C1 segment of cervical spinal cord (tissue), 14 donors: ENCODE results near the gene PTCHD1.
A peak's percentile ranks its signal among the peaks of the same experiment; 100 is the strongest.

Experiments
- DNase-seq, 14 donors: peaks; one replicate each; lab custom pipeline; 2025; lab: John Stamatoyannopoulos, UW

The PTCHD1 gene

DNA sequence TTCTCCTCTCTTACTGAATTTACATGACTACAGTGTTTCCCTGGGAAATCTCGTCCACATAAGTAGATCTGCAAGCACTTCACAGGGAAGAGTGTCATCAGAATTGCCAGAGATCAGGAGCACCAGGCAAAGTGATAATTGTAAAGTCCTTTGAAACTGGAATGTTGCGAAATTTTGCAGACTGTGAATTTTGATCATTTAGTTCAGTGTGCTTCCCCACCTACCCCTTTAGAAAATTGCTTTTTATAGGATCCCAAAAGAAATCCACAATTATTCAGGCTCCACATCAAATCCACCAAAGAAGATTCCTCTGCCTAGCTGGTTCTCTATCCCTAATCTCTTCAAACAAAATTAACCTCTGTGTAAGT, 10.2 kb downstream of the PTCHD1 start:
- DNase-seq: no peak

GRCh38 chrX:23356189-23356588, 21.5 kb downstream of the PTCHD1 start:
- no peak for DNase-seq

DNA sequence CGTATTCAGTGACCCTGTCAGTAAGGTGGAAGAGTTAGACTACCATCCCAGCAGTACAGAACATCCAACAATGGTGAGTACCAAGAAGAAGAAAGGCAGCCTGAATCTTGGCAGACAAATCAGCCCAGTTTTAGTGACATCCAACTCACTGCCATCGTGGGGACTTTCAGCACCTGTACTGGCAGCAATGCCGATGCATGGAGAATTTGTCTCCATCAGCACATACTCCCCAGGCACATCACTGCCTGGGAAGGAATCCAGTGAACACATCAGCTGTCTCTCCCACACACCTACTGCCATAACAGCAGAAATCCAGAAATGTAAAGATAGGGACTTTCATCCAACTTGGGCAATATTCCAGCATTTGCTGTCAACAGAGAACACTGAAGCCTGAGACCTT, 29.8 kb downstream of the PTCHD1 start:
- no peak for DNase-seq

DNA sequence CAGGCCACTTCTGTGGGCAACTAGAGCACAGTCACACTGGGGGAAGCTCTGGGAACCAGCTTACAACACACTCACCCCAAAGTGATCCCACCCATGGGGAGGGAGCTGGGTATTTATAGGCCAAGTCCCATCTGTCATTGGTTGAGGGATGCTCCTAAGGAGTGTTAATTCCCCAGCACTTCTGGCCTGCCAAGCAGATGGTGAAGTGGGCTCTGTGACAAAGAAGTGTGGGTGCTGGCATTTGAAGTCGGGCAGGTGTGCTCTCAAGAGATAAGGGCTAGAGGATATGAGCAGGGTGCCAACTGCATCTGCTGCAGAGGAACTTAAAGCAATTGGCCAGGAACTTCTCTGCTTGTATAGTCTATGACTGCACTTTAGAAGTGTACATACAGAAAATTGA, 30.9 kb downstream of the PTCHD1 start:
- DNase-seq: peak in 1 of 14 donors; percentile 63

- DNase-seq: no peak
These were observed 32.3 kb downstream of the PTCHD1 start for GRCh38 chrX:23366914-23367313.

GRCh38 chrX:23369027-23369426, 34.4 kb downstream of the PTCHD1 start:
- no peak for DNase-seq

DNA sequence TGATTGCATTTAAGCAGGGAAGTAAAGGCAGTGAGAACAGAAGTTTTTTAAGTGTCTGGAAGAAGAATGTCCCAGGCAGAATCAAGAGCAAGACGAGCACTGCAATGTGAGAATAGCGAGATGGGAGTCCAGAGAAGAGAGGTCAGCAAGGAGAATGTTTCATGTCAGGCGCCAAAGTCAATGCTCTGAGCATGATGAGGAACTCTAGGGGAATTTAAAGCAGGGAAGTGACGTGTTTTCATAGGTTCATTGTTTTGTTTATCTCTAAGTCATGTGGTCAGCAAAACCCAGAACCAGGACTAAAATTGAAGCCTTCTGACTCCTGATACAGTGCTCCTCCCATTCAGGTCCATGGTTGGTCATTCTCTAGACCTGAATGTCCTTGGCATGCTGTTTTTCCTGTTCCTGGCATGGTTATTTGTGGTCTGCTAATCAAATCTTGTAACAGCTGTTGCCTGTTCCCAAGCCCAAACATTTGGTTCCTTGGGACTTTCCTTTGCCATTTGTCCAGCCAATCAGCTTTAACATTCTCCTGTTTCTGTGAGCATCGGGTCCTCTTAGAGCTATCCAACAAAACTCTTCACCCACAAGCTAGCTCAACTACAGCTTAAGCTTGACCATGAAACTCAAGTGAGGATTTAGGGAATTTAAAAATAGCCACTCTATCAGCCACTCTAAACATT, 37.7 kb downstream of the PTCHD1 start:
- peak in 1 of 14 donors; percentile 69 for DNase-seq

- no peak for DNase-seq
These were observed 38.6 kb downstream of the PTCHD1 start for GRCh38 chrX:23373129-23373804.

DNA sequence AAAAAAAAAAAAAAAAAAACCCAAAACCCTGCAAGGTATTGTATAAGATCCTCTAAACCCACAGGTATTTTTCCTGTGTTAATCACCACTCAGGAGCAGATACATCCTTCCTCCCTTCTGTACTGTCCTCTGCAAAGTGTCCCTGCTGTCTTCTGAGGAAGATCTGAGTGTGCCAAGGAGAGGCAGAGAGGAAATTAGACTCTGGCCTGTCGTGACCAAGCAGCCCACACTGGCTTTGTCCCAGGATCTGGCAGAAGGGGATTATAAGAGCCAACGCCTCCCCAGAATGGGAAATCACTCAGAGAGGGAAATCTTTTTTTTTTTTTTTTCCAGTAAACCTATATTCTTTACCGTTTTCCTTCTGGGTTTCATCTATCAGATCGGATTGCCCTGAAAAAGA, 39.6 kb downstream of the PTCHD1 start:
- peak in 1 of 14 donors; percentile 78 for DNase-seq

GRCh38 chrX:23376581-23376980, 41.9 kb downstream of the PTCHD1 start:
- DNase-seq: no peak

GRCh38 chrX:23380581-23380980, 45.9 kb downstream of the PTCHD1 start:
- no peak for DNase-seq

DNA sequence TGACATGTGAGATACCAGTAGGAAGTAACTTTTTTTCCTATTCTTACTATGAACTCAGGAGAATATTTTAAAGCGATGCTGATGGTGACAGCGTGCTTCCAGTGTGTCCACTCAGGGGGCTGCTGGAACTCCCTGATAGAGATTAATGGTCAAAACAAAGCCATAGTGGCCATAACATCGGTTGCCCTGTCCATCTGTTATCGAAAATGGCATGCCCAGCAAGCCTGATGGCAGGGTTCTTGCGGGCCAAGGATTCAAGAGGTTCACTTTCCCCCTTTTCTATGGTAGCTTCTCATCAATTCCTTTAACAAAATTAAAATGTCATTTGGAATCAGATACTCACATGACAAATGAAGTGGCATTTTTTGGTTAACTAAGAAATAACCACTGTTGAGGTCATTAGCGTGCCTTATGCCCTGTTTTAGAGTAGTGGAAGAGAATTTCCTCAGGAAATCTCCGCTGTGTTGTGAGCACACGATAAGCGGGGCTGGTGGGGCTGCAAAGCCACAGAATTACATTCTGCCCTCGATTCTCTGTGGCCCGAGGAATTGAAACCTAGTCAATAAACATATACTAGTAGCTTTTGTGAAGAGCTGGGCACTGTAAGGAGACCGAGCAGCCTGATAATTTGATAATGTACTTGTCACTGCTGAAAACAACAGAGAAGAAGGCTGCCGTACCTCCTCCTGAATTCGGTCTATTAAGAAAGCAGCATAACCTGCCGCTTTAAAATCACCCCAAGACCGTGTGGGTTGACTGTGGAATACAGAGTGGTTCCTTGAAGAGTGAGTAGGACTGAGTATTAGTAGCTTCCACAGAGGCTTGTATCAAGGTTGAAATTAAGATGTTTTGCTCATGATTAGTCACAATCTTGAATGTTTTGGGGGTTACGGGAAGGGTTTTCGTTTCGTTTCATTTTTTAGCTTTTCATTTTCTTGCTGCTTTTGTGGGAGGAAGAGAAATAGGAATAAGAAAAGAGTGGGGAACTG, 46.7 kb downstream of the PTCHD1 start:
- peak in 1 of 14 donors; percentile 58 for DNase-seq

DNA sequence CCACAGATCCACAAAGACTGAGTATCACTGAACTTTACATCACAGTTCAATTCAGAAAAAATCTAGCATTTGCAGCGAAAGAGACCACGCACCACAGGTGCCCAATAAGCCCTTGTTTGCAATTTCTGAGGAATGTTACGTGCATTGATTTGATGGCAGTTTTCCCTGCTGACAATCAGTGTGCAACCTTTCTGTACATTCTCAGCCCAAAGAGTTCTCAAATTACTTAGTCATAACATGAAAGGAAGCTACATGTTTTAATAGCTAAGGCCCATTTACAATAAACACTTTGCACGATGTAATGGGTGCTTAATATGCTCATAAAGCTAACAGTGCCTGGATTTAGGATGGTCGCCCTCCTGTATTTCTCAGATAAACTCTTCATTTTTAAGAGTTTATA, 47.9 kb downstream of the PTCHD1 start:
- DNase-seq: no peak

GRCh38 chrX:23383411-23383810, 48.8 kb downstream of the PTCHD1 start:
- DNase-seq: no peak

DNA sequence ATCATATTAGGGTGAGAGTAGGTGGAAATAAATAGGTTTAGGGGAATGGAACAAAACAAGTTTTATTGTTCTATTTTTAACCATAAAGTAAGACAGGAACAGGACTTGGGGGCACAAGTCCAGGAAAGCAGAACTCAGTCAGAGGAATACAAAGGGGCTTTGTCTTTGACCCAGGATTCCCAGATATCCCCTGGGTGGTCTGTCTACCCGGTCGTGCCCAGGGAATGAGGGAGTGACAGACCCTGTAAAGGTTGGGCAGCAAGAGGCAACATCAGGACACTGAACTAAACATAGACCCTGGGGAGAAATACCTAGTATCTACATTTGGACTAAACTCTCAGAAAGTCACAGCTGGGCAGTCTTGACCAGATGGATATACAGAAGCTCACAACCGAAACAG, 50.6 kb downstream of the PTCHD1 start:
- peak in 1 of 14 donors; percentile 7 for DNase-seq

- no peak for DNase-seq
These were observed 51.6 kb downstream of the PTCHD1 start for GRCh38 chrX:23386260-23386659.

DNA sequence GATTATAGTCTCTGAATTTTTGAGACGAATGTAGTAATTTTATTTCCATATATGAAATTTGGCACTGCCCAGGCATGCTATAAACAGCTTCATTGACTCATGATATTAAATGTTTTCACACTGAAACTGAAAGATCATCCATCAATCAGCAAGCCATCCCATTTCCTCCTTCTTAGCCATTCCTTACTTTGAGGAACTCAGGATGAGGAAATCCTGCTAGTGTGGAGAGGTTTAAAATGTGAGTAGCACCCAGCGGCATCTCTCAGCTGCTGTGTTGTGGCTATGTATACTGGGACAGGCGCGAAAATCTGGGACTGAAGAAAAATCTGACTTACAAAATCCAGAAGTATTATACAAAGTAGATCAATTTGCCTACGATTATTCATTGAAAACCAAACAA, 52.1 kb downstream of the PTCHD1 start:
- DNase-seq: no peak

GRCh38 chrX:23387550-23388184, 53.0 kb downstream of the PTCHD1 start:
- no peak for DNase-seq

GRCh38 chrX:23389196-23389792, 54.6 kb downstream of the PTCHD1 start:
- no peak for DNase-seq

DNA sequence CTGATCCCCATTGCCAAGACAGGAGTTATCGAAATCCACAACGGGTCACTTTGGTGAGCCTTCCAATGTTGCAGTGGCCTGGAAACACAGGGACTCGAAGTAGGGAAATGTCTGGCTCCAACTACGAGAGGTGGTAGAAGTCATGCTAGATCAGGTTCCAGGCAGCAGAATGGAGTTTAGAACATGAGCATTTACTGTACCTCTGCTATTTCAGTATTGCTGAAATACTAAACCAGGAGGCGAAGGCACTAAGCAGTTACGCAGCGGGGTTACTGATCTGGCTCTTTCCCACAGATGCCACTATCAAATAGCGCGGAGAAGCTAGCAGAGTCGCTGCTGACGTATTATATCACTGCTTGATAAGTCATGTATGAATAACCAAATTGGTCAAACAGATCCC, 56.3 kb downstream of the PTCHD1 start:
- no peak for DNase-seq

GRCh38 chrX:23392195-23392594, 57.5 kb downstream of the PTCHD1 start:
- no peak for DNase-seq
